Measurements from ENCODE around the gene ATG7. TPM values are rescaled to one million over a fixed set of nuclear protein-coding genes. Genes with fewer than 3 reads are reported as not detected.

ATG7 gene
- total RNA-seq, 2 experiments from 2014 or later: 21.7 to 28.4 TPM

- ChIA-PET POLR2A (no interaction called here), CTCF (ENCODE audit: unreplicated experiment) (no interaction called here)
- no peak overlapping the region for H3K27ac ChIP-seq (ENCODE audit: low read depth, low read length, poor library complexity, severe bottlenecking)
- H3K4me3 ChIP-seq (ENCODE audit: low read depth, low read length, poor library complexity, severe bottlenecking): no peak overlapping the region
- DNase-seq (ENCODE audit: low spot score): no peak
- no peaks in the 10 kb centered on the region for H3K9me3 ChIP-seq (ENCODE audit: low read length)
- no TSS peak for BruUV-seq (replicated peaks)
- H3K4me1 ChIP-seq (ENCODE audit: insufficient read depth, low read length, poor library complexity, severe bottlenecking): peaks cover 16% of the 10 kb centered on the region
- intact Hi-C loops (cut with micrococcal nuclease; ENCODE audit: unreplicated experiment): no loop called here
- no peaks in the 10 kb centered on the region for H3K9me2 ChIP-seq (ENCODE audit: insufficient read depth, low read length)
- H3K4me2 ChIP-seq (ENCODE audit: low read length): no peak overlapping the region
- no peaks in the 10 kb centered on the region for H3K79me2 ChIP-seq (ENCODE audit: insufficient read depth, low read depth, low read length)
- peaks cover 24% of the 10 kb centered on the region; the same call in 1 of the 2 replicates for H3K36me3 ChIP-seq (ENCODE audit: insufficient read depth, low read length)
- H4K20me1 ChIP-seq (ENCODE audit: insufficient read depth, low read length): no peaks in the 10 kb centered on the region; the same call in 1 of the 2 replicates
- no peak overlapping the region for H2AFZ ChIP-seq (ENCODE audit: low read length)
- TF ChIP-seq EZH2phosphoT487 (IDR thresholded peaks at IDR 0.05; ENCODE audit: borderline replicate concordance, low read depth, low read length) (no peak), CTCF (conservative IDR thresholded peaks at IDR 0.05; ENCODE audit: low read length) (no peak)
Observed at GRCh38 chr3:11285471-11285870, 13.3 kb downstream of the ATG7 start.

- TF ChIP-seq EZH2phosphoT487 (IDR thresholded peaks at IDR 0.05; ENCODE audit: borderline replicate concordance, low read depth, low read length) (no peak), CTCF (conservative IDR thresholded peaks at IDR 0.05; ENCODE audit: low read length) (no peak)
- DNase-seq (ENCODE audit: low spot score): no peak
- no peaks in the 10 kb centered on the region; the same call in 1 of the 2 replicates for H4K20me1 ChIP-seq (ENCODE audit: insufficient read depth, low read length)
- no peak overlapping the region for H3K27ac ChIP-seq (ENCODE audit: low read depth, low read length, poor library complexity, severe bottlenecking)
- no peaks in the 10 kb centered on the region for H3K9me3 ChIP-seq (ENCODE audit: low read length)
- H3K4me3 ChIP-seq (ENCODE audit: low read depth, low read length, poor library complexity, severe bottlenecking): no peak overlapping the region
- intact Hi-C loops (cut with micrococcal nuclease; ENCODE audit: unreplicated experiment): no loop called here
- no peak overlapping the region for H2AFZ ChIP-seq (ENCODE audit: low read length)
- H3K36me3 ChIP-seq (ENCODE audit: insufficient read depth, low read length): peaks cover 14% of the 10 kb centered on the region; the same call in 1 of the 2 replicates
- CTCF ChIA-PET (ENCODE audit: unreplicated experiment): no interaction called here
- H3K79me2 ChIP-seq (ENCODE audit: insufficient read depth, low read depth, low read length): no peaks in the 10 kb centered on the region
- H3K9me2 ChIP-seq (ENCODE audit: insufficient read depth, low read length): no peaks in the 10 kb centered on the region
- peaks cover 24% of the 10 kb centered on the region for H3K4me1 ChIP-seq (ENCODE audit: insufficient read depth, low read length, poor library complexity, severe bottlenecking)
- POLR2A ChIA-PET: interaction anchor here (0.7 to 1.3 kb wide), 3 partner anchors 9 to 15 kb away, joined by 3 to 5 read pairs (median 4); partner anchors contain the start of gene ATG7
- no peak overlapping the region for H3K4me2 ChIP-seq (ENCODE audit: low read length)
- no TSS peak for BruUV-seq (replicated peaks)
Observed at GRCh38 chr3:11287404-11287803, 15.2 kb downstream of the ATG7 start.

GRCh38 chr3:11288021-11288491 lies 15.9 kb downstream of the ATG7 start:
- no TSS peak for BruUV-seq (replicated peaks)
- H3K79me2 ChIP-seq (ENCODE audit: insufficient read depth, low read depth, low read length): no peaks in the 10 kb centered on the region
- no peak overlapping the region for H3K27ac ChIP-seq (ENCODE audit: low read depth, low read length, poor library complexity, severe bottlenecking)
- POLR2A ChIA-PET: interaction anchor here (0.6 to 1.3 kb wide), 5 partner anchors 9 to 75 kb away, joined by 3 to 5 read pairs (median 3); partner anchors contain the start of gene ATG7
- H3K4me3 ChIP-seq (ENCODE audit: low read depth, low read length, poor library complexity, severe bottlenecking): no peak overlapping the region
- peaks cover 24% of the 10 kb centered on the region for H3K4me1 ChIP-seq (ENCODE audit: insufficient read depth, low read length, poor library complexity, severe bottlenecking)
- no peak overlapping the region for H3K4me2 ChIP-seq (ENCODE audit: low read length)
- DNase-seq (ENCODE audit: low spot score): no peak
- CTCF ChIA-PET (ENCODE audit: unreplicated experiment): interaction anchor here (0.5 to 0.8 kb wide), 2 partner anchors 9 to 557 kb away, joined by 3 read pairs; no protein-coding TSS in a partner anchor
- H4K20me1 ChIP-seq (ENCODE audit: insufficient read depth, low read length): no peaks in the 10 kb centered on the region; the same call in 1 of the 2 replicates
- H3K9me3 ChIP-seq (ENCODE audit: low read length): no peaks in the 10 kb centered on the region
- TF ChIP-seq CTCF (conservative IDR thresholded peaks at IDR 0.05; ENCODE audit: low read length) (no peak), EZH2phosphoT487 (IDR thresholded peaks at IDR 0.05; ENCODE audit: borderline replicate concordance, low read depth, low read length) (no peak)
- intact Hi-C loops (cut with micrococcal nuclease; ENCODE audit: unreplicated experiment): no loop called here
- no peak overlapping the region for H2AFZ ChIP-seq (ENCODE audit: low read length)
- H3K9me2 ChIP-seq (ENCODE audit: insufficient read depth, low read length): no peaks in the 10 kb centered on the region
- peaks cover 12% of the 10 kb centered on the region; the same call in 1 of the 2 replicates for H3K36me3 ChIP-seq (ENCODE audit: insufficient read depth, low read length)

All from OCI-LY7 (cell line).